ENCODE results near the gene EPN1.

The EPN1 gene

DNA sequence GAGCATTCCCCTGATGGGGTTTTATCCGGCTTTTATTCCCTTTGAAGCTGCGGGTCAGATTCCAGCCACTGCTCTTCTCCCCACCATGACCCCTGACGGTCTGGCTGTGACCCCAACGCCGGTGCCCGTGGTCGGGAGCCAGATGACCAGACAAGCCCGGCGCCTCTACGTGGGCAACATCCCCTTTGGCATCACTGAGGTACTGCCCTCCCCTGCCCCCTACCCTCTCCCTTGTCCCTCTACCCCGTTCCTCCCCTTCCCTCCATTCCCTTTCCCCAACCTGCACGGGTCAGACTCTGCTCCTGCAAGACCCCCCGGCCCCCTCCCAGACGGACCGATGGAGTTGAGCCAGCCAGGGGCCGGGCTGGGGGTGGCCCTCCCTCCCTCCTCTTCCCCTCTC lies 14.0 kb upstream of the EPN1 start:
- DNase-seq (ENCODE audit: low spot score), result no peak

DNA sequence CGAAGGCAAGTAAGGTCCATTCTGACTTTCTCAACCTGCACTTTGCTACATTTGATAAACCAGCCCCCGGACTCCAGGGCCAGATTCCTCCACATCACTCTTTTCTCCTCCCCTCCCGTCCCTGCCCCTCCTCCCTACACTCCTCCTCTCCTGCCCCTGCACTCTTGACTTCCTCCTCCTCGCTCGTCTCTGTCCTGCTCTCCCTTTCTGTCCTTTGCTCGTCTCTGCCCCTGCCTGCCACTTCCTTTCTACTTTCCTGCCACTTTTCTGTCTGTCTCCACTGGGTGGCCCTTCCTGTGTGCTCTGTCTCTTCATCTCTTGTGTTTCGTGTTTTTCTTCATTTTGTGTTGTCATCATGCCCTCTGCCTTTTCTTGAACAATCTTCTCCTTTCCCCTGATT lies 13.2 kb upstream of the EPN1 start:
- DNase-seq (ENCODE audit: low spot score), result no peak

DNA sequence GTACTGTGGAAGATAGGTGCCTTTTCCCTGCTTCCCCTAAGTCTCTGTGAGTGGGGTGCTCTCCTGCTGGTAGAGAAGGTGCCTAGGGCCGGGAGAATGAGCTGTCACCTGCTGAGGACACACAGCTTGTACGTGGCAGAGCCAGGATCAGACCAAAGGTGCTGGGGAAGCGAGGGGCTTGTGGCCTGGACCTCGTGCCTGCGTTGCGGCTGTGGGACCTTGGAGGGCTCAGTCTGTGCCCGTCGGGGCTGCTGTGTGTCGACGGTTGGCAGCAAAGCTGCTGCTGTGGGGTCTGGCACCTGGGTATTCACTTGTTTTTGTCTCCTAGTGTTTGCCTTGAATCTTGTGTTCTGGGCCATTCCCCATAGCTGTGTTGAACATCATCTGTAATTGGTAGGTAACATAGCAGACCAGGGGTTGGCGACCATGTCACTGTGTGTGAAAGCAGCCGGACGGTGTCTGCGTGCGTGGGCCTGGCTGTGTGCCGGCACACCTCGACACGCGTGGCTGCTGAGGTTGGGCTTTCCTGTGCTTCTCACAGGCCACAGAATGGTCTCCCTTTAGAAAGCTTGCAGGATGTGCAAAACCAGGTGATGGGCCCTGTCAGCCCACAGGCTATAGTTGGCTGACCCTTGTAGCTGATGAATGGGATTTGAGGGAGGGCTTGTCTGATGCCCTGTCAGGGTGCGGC lies 11.0 kb upstream of the EPN1 start:
- no peak for DNase-seq (ENCODE audit: low spot score)

DNA sequence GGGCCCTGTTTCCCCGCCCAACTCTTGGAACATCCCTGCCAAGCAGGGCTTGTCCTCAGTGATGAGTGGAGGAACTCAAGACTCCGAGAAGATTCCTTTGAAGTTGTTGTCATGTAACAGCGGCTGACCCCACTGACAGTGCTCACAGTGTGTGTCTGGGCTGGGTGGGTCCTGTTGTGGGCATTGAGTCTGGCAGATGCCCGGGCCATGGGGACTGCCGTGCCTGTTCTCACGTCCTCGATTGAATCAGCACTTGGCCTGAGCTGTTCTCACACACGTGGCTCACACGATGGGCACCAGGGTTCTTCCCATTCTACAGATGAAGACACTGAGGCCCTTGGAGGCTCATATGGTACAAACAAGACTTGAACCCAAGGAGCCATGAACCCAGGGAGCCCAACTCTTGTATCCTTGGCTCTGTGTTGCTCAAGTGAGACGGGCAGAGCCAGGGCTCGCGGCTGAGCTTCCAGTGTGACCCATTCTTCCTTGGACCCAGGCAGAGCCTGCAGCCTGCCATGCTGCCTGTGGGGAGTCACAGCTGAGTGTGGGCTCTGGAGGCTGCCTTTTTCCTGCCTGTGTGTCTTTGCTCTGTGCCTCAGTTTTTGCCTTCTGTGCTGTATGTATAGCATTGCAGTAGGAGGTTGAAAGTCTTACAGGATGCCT lies 8.6 kb upstream of the EPN1 start:
- no peak for DNase-seq (ENCODE audit: low spot score)

DNA sequence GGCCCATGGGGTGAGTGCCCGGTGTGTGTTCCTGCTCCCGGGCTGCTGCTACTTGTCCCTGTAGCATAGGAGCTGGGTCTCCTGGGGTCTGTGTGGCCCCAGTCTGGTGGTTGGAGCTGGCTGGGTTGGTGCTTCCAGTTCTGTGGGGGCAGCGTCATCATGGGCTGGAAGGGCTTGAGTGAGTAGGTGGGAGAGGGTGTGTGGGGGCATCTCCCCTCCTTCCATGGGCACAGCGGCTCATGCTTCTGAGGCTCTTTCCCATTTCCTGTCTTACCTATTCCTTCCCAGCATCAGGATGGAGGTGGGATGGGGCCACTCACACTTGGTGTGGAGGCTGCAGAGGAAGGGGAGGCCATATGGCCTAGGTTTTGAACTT lies 8.0 kb upstream of the EPN1 start:
- DNase-seq (ENCODE audit: low spot score), result no peak

DNA sequence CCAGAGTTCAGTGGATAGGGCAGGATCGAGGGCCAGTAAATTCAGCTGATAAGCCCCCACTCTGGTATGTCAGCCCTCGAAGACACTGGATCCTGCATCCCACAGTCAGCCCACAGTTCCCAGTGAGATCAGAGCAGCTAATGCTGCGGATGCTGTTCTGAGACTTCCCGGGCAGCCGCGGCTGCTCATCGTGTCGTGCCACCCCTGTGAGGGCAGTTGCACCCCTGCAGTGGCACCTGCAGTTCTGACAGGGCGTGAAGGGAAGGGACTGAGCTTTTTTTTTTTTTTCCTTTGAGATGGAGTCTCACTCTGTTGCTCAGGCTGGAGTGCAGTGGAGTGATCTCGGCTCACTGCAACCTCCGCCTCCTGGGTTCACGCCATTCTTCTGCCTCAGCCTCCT lies 7.5 kb upstream of the EPN1 start:
- no peak for DNase-seq (ENCODE audit: low spot score)

DNA sequence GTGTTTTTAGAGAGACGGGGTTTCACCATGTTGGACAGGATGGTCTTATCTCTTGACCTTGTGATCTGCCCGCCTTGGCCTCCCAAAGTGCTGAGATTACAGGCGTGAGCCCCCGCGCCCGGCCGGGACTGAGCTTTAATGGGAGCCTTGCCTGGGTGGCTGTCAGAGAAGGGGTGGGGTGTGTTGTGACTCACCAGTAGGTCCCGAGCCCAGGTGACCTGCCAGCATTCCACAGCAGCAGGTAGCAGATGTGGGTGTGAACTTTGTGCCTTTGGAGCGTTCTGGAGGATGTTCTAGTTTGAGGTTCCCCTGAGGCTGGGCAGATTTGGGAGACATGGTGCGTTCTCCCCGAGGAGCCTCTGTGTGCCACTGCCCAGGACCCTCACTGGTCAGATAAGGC lies 7.1 kb upstream of the EPN1 start:
- no peak for DNase-seq (ENCODE audit: low spot score)

DNA sequence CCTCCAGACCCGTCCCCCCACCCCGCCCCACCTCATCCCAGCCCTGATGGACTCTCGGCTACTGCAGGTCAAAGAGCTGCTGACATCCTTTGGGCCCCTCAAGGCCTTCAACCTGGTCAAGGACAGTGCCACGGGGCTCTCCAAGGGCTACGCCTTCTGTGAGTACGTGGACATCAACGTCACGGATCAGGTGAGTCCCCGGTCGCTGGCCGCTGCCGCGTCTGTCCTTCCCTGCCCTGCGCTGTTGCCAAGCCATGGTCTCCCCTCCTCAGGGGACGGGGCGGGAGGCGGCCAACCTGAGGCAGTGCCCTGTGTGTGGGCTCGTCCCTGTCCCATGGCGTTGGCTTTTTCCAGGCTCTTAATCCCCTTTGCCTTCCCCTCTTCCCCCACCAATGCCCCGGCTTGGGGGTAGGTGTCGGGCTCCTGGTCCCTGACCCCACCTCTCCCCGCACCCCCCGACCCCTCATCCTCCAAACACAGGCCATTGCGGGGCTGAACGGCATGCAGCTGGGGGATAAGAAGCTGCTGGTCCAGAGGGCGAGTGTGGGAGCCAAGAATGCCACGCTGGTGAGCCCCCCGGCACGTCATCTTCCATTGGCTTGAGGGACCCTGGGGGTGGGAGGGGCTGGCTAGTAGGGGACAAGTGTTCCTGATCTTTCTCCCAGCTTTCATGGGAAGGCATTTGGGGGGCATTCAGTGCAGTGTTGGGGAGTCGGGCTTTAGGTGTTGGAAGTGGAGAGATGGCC lies 6.2 kb upstream of the EPN1 start:
- DNase-seq (ENCODE audit: low spot score), result no peak

DNA sequence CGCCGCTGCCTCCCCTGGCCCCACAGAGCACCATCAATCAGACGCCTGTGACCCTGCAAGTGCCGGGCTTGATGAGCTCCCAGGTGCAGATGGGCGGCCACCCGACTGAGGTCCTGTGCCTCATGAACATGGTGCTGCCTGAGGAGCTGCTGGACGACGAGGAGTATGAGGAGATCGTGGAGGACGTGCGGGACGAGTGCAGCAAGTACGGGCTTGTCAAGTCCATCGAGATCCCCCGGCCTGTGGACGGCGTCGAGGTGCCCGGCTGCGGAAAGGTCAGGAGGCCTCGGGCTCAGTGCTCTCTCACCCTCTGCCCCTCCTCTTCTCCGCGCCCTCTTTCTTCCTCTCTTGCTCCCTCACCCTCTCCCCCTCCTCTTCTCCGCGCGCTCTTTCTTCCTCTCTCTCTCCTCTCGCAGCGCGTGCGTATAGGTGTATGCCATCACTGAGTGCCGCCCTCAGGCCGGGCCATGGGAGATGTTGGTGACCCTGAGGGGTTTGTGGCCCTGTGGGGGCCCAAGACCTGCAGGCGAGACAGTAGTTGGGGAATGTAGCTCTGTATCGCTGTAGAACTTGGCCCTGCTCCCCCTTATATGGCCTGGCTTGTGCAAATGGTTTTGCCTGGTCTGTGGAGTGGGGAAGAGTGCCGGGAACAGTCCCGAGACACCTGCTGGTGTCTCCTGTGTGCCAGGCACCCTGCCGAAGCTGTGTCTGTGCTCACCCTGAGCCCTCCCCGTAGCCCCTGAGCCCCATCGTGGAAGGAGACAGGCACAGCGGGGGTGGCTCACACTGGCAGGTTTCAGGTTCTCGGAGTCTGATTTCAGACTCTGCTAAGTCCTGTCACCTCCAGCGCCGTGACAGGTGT lies 5.4 kb upstream of the EPN1 start:
- DNase-seq (ENCODE audit: low spot score), result no peak

DNA sequence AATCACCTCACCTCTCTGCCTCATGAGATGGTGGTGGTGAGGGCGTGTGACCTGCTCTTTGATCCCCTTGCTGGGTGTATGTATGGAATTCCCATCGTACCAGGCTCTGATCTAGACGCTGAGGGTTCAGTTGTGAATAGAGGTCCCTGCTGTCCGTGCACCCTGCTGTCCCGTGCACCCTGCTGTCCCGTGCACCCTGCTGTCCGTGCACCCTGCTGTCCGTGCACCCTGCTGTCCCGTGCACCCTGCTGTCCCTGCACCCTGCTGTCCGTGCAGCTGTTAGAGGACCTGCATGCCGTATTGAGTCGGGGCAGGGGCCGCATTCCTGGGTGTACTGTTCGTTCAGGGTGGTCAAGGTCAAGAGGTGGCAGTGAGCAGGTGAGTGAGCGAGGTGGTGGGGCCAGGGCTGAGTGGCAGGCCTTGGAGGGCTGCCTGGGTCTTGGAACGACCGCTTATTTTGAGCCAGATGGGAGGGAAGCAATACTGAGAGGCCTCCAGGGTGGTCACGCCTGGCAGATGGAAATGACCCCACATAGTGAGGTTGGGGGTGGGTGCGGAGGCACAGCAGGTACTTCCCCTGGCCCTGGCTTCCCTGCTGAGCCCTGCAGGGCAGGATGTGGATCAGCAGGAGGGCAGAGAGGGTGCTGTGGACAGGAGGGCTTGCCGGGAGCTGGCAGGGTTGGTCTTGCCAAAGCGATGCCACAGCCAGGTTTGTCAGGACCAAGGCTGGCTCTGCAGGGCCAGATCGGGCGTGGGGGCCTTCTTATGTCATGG lies 4.6 kb upstream of the EPN1 start:
- no peak for DNase-seq (ENCODE audit: low spot score)

DNA sequence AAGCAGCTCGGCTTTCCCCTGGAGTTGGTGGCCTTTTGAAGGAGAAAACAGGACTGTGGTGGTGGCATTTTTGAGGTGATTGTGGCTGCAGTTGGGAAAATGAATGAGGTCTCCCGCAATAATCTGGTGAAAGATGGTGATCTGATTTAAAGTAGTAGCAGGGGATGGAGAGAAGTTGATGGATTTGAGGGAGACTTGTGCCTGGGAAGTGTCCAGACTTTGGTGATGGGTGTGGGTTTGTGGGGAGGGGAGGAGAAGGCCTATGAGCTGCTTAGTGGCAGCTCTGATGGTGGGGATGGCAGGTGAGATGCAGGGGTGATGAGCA lies 4.0 kb upstream of the EPN1 start:
- no peak for DNase-seq (ENCODE audit: low spot score)

DNA sequence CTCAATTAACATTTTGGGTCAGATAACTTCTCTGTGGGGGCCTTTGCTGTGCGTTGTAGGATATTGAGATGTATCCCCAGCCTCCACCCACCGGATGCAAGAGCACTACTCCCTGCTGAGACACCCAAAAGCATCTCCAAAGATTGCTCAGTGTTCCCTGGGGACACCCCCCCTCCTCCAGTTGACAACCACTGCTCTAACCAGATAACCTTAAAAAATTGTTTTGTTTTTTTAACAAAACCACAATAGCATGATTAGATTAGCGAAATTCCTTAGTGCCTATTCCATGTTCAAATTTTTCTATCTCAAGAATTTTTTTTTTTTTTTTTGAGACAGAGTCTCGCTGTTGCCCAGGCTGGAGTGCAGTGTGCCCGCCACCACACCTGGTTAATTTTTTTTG lies 2.6 kb upstream of the EPN1 start:
- DNase-seq (ENCODE audit: low spot score), result no peak

DNA sequence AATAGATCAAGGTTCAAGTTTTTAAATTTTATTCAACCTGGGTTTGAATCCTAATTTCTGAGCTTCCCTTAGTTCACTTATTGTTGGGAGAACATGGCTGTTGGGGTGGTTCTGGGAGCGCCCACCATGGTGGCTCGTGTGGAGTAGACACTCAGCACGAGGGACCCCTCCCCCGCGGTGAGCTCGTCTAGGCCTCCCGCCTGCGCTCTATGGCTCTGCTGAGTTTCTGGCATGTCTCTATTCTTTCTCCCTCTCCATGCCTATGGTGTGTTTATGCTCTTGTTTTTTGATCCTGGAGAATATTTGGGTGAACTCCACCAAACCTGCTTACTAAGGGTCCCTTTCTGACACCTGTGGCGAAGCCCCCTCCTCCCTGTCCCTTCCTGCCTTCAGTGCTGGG lies 1.6 kb upstream of the EPN1 start:
- no peak for DNase-seq (ENCODE audit: low spot score)

DNA sequence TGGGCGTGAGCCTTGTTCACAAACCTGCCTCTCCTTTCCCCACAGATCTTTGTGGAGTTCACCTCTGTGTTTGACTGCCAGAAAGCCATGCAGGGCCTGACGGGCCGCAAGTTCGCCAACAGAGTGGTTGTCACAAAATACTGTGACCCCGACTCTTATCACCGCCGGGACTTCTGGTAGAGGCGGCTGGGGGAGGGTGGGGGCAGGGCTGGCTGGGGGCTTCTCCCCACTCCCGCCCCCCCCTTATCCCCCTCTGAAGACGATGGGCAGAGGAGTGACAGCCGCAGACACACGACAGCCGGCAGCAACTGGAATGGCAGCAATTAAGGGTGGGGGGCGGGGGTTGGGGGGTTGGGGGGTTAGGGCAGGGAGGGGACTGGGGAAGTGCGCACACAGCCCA lies 1.1 kb upstream of the EPN1 start:
- no peak for DNase-seq (ENCODE audit: low spot score)

DNA sequence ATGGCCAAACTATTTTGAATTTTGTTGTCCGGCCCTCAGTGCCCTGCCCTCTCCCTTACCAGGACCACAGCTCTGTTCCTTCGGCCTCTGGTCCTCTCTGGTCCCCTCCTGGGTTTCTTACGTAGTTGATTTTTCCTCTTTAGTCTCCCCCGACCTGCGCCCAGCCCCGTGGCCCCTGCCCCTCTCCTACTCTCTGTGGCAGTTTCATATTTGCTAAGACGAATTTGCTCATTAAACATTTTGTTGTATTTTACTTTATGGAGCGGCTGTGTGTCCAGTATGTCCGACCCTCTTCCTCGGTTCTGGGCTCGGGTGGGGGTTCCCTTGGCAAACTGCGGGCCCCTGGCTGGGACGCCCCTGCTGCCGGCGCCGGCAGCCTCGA lies 576 bp upstream of the EPN1 start:
- no peak for DNase-seq (ENCODE audit: low spot score)

DNA sequence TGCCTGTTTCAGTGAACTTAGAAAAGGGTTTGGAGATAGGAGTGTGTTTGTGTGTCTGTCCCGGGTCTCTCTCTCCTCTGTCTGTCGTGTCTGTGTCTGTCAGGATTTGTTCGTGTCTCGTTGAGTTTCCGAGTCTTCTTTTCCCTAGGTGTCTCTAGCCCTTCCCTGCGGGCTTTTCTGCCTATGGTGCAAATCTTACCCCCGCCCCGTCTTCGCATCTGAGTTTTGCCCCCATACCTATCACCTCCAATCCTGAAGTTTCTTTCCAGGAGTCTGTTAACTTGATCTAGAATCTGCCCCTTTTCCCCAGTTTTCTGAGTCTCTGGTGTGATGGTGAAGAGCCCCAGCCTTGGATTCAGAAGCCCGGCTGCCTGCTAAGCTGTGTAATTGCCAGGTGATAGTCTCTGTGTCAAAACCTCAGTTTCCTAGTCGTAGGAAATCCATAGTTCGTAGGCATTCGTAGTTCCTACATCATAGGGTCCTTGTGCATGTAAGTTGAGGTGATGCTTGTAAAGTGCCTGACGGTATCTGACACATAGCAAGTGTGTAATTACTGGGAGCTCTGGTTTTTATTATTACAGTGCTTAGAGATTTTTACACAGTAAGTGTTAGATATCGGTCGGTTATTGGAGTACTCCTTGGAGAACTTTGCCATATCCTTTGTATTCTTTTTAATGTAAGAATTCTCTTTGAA lies 782 bp downstream of the EPN1 start:
- DNase-seq (ENCODE audit: low spot score), result no peak

DNA sequence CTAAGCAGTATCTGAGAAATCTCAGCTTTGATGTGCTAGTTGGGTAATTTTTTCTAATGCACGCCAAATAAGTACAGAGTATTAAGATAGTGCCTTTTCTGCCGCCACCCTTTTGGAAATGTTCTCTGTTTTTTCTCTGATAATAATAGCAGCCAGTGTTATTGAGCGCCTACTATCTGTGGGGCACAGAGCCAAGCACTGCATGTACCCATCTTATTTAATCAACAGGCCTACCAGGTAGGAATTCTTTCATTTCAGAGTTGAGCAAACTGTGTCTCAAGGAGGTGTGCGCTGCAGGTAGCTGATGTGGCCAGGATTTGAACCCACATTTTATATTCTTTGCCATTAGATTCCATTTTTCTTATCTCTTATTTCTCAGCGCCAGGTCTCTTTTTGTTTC lies 1.4 kb downstream of the EPN1 start:
- DNase-seq (ENCODE audit: low spot score), result no peak

DNA sequence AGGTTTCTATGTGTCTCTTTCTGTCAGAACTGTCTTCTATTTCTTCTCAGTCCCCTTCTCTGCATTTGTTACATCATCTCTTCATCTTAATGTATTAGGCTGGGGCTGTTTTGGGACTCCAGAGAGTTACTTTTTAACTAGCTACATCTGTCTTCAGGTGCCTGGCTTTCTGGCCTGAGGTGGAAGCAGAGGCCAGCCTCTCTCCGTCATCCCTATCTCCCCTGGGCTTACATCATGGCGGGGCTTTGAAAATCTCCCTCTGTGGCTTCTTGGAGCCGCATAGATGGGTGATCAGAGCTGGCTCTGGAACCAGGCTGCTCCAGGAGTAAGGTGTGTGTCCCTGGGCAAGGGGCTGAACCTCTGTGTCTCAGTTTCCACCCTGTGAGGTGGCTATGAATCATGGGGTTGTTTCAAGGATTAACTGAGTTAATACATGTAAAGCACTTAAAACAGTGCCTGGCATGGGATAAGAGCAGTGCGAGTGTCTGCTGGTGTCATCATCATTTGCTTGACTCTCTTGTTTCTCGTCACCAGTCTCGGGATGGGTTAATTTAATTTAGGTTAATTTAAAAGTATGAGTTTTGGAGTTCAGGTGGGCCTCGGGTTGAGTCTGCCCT lies 2.0 kb downstream of the EPN1 start:
- no peak for DNase-seq (ENCODE audit: low spot score)

DNA sequence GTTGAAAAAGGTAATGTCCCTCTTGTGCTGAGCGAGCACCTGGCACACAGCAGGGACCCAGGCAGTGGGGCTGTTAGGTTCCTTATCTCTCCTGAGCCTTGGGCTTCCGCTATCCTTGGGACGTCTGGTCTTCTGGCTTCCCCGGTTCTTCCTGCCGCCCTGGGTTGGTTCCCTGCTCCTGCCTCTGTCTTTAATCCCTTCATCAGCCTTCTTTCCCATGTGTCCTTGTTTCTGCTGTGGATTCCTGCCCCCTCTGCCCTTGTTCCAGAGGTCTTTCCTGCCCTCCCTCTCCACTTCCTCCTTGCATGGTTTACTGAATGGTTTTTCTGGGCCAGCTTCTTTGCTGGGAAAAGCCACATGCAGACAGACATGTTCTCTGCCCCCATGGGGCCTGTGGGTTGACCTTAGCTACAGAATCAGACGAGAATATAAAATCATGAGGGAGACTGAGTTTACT lies 2.6 kb downstream of the EPN1 start:
- no peak for DNase-seq (ENCODE audit: low spot score)

DNA sequence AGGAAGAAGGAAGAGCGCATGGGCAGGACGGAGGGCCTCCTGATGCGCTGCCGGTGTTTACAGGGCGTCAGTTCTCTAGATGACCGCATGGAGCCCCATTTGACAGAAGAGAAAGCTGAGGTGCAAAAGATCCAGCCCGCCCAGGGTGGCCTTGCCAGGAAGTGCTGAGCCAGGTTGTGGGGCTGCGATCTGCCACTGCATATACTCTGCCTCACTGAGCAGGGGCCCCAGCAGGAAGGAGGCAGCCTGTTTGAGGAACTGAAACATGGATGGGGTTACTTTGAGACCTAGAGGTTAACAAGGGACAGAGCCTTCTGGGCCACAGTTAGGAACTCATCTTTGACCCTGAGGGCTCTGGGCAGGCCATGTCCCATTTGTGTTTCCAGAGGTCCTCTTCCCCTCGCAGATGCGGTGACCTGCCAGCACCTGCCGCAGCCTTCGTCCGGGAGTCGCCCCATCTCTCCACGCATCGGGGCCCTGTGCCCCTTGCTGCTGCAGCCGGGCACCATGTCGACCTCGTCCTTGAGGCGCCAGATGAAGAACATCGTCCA lies 3.2 kb downstream of the EPN1 start:
- DNase-seq (ENCODE audit: low spot score), result no peak

All from GM03348 (cell line).